GM21381 (cell line): ENCODE measurements around the gene IKZF1.
A peak's percentile ranks its signal among the peaks of the same experiment; 100 is the strongest.

ENCODE experiments used
- ATAC-seq: cut with Tn5 transposase; IDR thresholded peaks from one replicate; pipeline ENCODE4 v1.9.1; 2021; ENCODE audit warnings: mild to moderate bottlenecking, moderate library complexity; ENCODE audit not compliant: unreplicated experiment

IKZF1 gene

GRCh38 chr7:50304129-50304910, at the start of gene IKZF1:
Gene IKZF1 (plus strand): TSS chr7:50304716. CDS start chr7:50319062, 14,346 bp downstream.
- ATAC-seq, result peak; percentile 31

GRCh38 chr7:50261593-50261992, 42.9 kb upstream of the IKZF1 start:
- no peak for ATAC-seq

- ATAC-seq, result peak; percentile 7
Measured at GRCh38 chr7:50262446-50262845, 42.1 kb upstream of the IKZF1 start.

GRCh38 chr7:50262916-50263690, 41.4 kb upstream of the IKZF1 start:
- ATAC-seq, result peak; percentile 61

- no peak for ATAC-seq
Measured at GRCh38 chr7:50264908-50265307, 39.6 kb upstream of the IKZF1 start.

- ATAC-seq, result no peak
Measured at GRCh38 chr7:50265968-50266634, 38.4 kb upstream of the IKZF1 start.

- ATAC-seq, result peak; percentile 48
Measured at GRCh38 chr7:50266635-50267386, 37.7 kb upstream of the IKZF1 start.

- ATAC-seq, result no peak
Measured at GRCh38 chr7:50267525-50268041, 36.9 kb upstream of the IKZF1 start.

GRCh38 chr7:50268223-50268622, 36.3 kb upstream of the IKZF1 start:
- peak; percentile 20 for ATAC-seq

GRCh38 chr7:50268990-50269389, 35.5 kb upstream of the IKZF1 start:
- no peak for ATAC-seq

- ATAC-seq, result peak; percentile 32
Measured at GRCh38 chr7:50270531-50271018, 33.9 kb upstream of the IKZF1 start.

- no peak for ATAC-seq
Measured at GRCh38 chr7:50272808-50273207, 31.7 kb upstream of the IKZF1 start.

- ATAC-seq, result no peak
Measured at GRCh38 chr7:50273301-50273700, 31.2 kb upstream of the IKZF1 start.

- ATAC-seq, result no peak
Measured at GRCh38 chr7:50273870-50274269, 30.6 kb upstream of the IKZF1 start.

GRCh38 chr7:50274361-50274760, 30.2 kb upstream of the IKZF1 start:
- no peak for ATAC-seq

GRCh38 chr7:50275430-50275829, 29.1 kb upstream of the IKZF1 start:
- ATAC-seq, result no peak

- no peak for ATAC-seq
Measured at GRCh38 chr7:50276483-50276882, 28.0 kb upstream of the IKZF1 start.

GRCh38 chr7:50278120-50278519, 26.4 kb upstream of the IKZF1 start:
- no peak for ATAC-seq

GRCh38 chr7:50281680-50282445, 22.7 kb upstream of the IKZF1 start:
- peak; percentile 94 for ATAC-seq
